Ishikawa (cell line): ENCODE measurements around the gene C16orf92.

Source experiments
- CEBPB ChIP-seq: IDR thresholded peaks from 2 replicates; pipeline ENCODE4 v1.6.1; 2012
- CREB1 ChIP-seq: IDR thresholded peaks from 2 replicates; pipeline ENCODE4 v1.6.1; 2012; ENCODE audit warnings: low read depth
- EGR1 ChIP-seq: IDR thresholded peaks from 2 replicates; pipeline ENCODE4 v1.6.1; 2012
- EP300 ChIP-seq: IDR thresholded peaks from 2 replicates; pipeline ENCODE4 v1.6.1; 2012; ENCODE audit warnings: borderline replicate concordance
- FOXM1 ChIP-seq: IDR thresholded peaks from 2 replicates; pipeline ENCODE4 v1.6.1; 2012; ENCODE audit warnings: low read depth, borderline replicate concordance
- MAX ChIP-seq: IDR thresholded peaks from 2 replicates; pipeline ENCODE4 v1.6.1; 2012
- NFIC ChIP-seq: IDR thresholded peaks from 2 replicates; pipeline ENCODE4 v1.6.1; 2012
- RAD21 ChIP-seq: IDR thresholded peaks from 2 replicates; pipeline ENCODE4 v1.6.1; 2012; ENCODE audit warnings: low read depth
- REST ChIP-seq: IDR thresholded peaks from 2 replicates; pipeline ENCODE4 v1.6.1; 2012; ENCODE audit warnings: low read depth, mild to moderate bottlenecking
- TAF1 ChIP-seq: IDR thresholded peaks from 2 replicates; pipeline ENCODE4 v1.6.1; 2012; ENCODE audit warnings: low read depth, mild to moderate bottlenecking
- TCF12 ChIP-seq: IDR thresholded peaks from 2 replicates; pipeline ENCODE4 v1.6.1; 2012; ENCODE audit warnings: low read depth
- TEAD4 ChIP-seq: IDR thresholded peaks from 2 replicates; pipeline ENCODE4 v1.6.1; 2012
- USF1 ChIP-seq: IDR thresholded peaks from 2 replicates; pipeline ENCODE4 v1.6.1; 2012
- YY1 ChIP-seq: IDR thresholded peaks from 2 replicates; pipeline ENCODE4 v1.6.1; 2012; ENCODE audit warnings: low read depth
- ZBTB7A ChIP-seq: IDR thresholded peaks from 2 replicates; pipeline ENCODE4 v1.6.1; 2012; ENCODE audit warnings: low read depth

The C16orf92 gene

GRCh38 chr16:29985271-29985811 lies 37.7 kb upstream of the C16orf92 start:
- TF ChIP-seq ZBTB7A (no peak), FOXM1 (no peak), YY1 (no peak), MAX (no peak), TEAD4 (no peak), TAF1 (no peak), NFIC (no peak), TCF12 (no peak), EGR1 (no peak), EP300 (no peak), CEBPB (no peak), USF1 (no peak), CREB1 (no peak), REST (no peak), RAD21 (no peak)

- TF ChIP-seq YY1: no peak
- no peak for TF ChIP-seq RAD21
- TF ChIP-seq NFIC: no peak
- no peak for TF ChIP-seq EGR1
- no peak for TF ChIP-seq ZBTB7A
- TF ChIP-seq TAF1: no peak
- no peak for TF ChIP-seq TCF12
- TF ChIP-seq FOXM1: no peak
- TF ChIP-seq EP300: no peak
- no peak for TF ChIP-seq TEAD4
- TF ChIP-seq USF1: no peak
- no peak for TF ChIP-seq MAX
- TF ChIP-seq CEBPB: no peak
- no peak for TF ChIP-seq CREB1
- no peak for TF ChIP-seq REST
Measured at GRCh38 chr16:29986231-29986630, 36.8 kb upstream of the C16orf92 start.

GRCh38 chr16:29986931-29987330 lies 36.1 kb upstream of the C16orf92 start:
- TF ChIP-seq FOXM1: no peak
- no peak for TF ChIP-seq TEAD4
- no peak for TF ChIP-seq EGR1
- TF ChIP-seq CEBPB: no peak

- TF ChIP-seq CREB1: no peak
- TF ChIP-seq TEAD4: no peak
- no peak for TF ChIP-seq YY1
- no peak for TF ChIP-seq EP300
- TF ChIP-seq TCF12: no peak
- TF ChIP-seq ZBTB7A: no peak
- TF ChIP-seq USF1: no peak
- TF ChIP-seq NFIC: no peak
- TF ChIP-seq RAD21: no peak
- TF ChIP-seq EGR1: no peak
- no peak for TF ChIP-seq MAX
- TF ChIP-seq FOXM1: no peak
- no peak for TF ChIP-seq CEBPB
- TF ChIP-seq TAF1: no peak
- no peak for TF ChIP-seq REST
Measured at GRCh38 chr16:29987371-29988085, 35.5 kb upstream of the C16orf92 start.
